HEK293 (cell line): Measurements from ENCODE around the gene ZC3H10.

Experiments
- AEBP2 ChIP-seq: fragments of 450-650 bp; formaldehyde crosslinking; IDR thresholded peaks from 2 replicates; pipeline ENCODE4 v1.5.1; 2016; ENCODE audit warnings: missing biosample characterization, missing genetic modification characterization, borderline replicate concordance
- BCL11B ChIP-seq: fragments of 450-650 bp; formaldehyde crosslinking; IDR thresholded peaks from 2 replicates; pipeline ENCODE4 v1.5.1; 2016; ENCODE audit warnings: low read depth, missing biosample characterization, missing genetic modification characterization
- ELK4 ChIP-seq: IDR thresholded peaks from 2 replicates; pipeline ENCODE4 v1.6.1; 2011; ENCODE audit warnings: mild to moderate bottlenecking, low read depth, low read length, borderline replicate concordance
- GFI1B ChIP-seq: fragments of 450-650 bp; formaldehyde crosslinking; IDR thresholded peaks from 2 replicates; pipeline ENCODE4 v1.5.1; 2016; ENCODE audit warnings: missing biosample characterization, missing genetic modification characterization
- HOXC10 ChIP-seq: sonication (generic); formaldehyde crosslinking; IDR thresholded peaks from 2 replicates; pipeline ENCODE4 v1.8.1; 2023; ENCODE audit warnings: mild to moderate bottlenecking, missing genetic modification reagents
- IKZF3 ChIP-seq: fragments of 450-650 bp; IDR thresholded peaks from 2 replicates; pipeline ENCODE4 v1.5.0; 2018; ENCODE audit warnings: missing biosample characterization, mild to moderate bottlenecking, missing genetic modification characterization, moderate library complexity
- INSM2 ChIP-seq: fragments of 450-650 bp; formaldehyde crosslinking; IDR thresholded peaks from 2 replicates; pipeline ENCODE4 v1.5.1; 2016; ENCODE audit warnings: missing biosample characterization, missing genetic modification characterization
- KLF16 ChIP-seq: fragments of 450-650 bp; formaldehyde crosslinking; IDR thresholded peaks from 2 replicates; pipeline ENCODE4 v1.5.1; 2017; ENCODE audit warnings: missing biosample characterization, missing genetic modification characterization
- SCRT1 ChIP-seq: fragments of 450-650 bp; formaldehyde crosslinking; IDR thresholded peaks from 2 replicates; pipeline ENCODE4 v1.5.1; 2016; ENCODE audit warnings: missing biosample characterization, missing genetic modification characterization, borderline replicate concordance
- SCRT2 ChIP-seq: fragments of 450-650 bp; formaldehyde crosslinking; IDR thresholded peaks from 2 replicates; pipeline ENCODE4 v1.5.1; 2016; ENCODE audit warnings: missing biosample characterization, missing genetic modification characterization
- ZBTB1 ChIP-seq: fragments of 450-650 bp; formaldehyde crosslinking; IDR thresholded peaks from 2 replicates; pipeline ENCODE4 v1.5.1; 2016; ENCODE audit warnings: missing biosample characterization, missing genetic modification characterization
- ZBTB44 ChIP-seq: fragments of 450-650 bp; IDR thresholded peaks from 2 replicates; pipeline ENCODE4 v1.5.1; 2018; ENCODE audit warnings: missing biosample characterization, mild to moderate bottlenecking, missing genetic modification characterization
- ZIC2 ChIP-seq: fragments of 450-650 bp; formaldehyde crosslinking; IDR thresholded peaks from 2 replicates; pipeline ENCODE4 v1.5.1; 2016; ENCODE audit warnings: missing biosample characterization, missing genetic modification characterization
- ZNF133 ChIP-seq: fragments of 450-650 bp; formaldehyde crosslinking; IDR thresholded peaks from 2 replicates; pipeline ENCODE4 v1.5.1; 2016; ENCODE audit warnings: missing biosample characterization, missing genetic modification characterization
- ZNF175 ChIP-seq: fragments of 450-650 bp; formaldehyde crosslinking; IDR thresholded peaks from 2 replicates; pipeline ENCODE4 v1.5.1; 2016; ENCODE audit warnings: missing biosample characterization, missing genetic modification characterization
- ZNF2 ChIP-seq: fragments of 450-650 bp; formaldehyde crosslinking; IDR thresholded peaks from 2 replicates; pipeline ENCODE4 v1.5.1; 2016; ENCODE audit warnings: missing biosample characterization, missing genetic modification characterization
- ZNF274 ChIP-seq, 2 experiments: fragments of 200-500 bp in 1 of 2; fragments of 450-650 bp in 1 of 2; sonication (Bioruptor generic) in 1 of 2; formaldehyde crosslinking in 1 of 2; IDR thresholded peaks; 2 replicates each; pipeline versions ENCODE4 v1.5.1 to v1.6.1; 2014 to 2016; ENCODE audit warnings: borderline replicate concordance in 1 of 2, inconsistent platforms in 1 of 2, low read length in 1 of 2, missing biosample characterization in 1 of 2, missing genetic modification characterization in 1 of 2
- ZNF302 ChIP-seq: fragments of 450-650 bp; formaldehyde crosslinking; IDR thresholded peaks from 2 replicates; pipeline ENCODE4 v1.5.1; 2016; ENCODE audit warnings: missing biosample characterization, missing genetic modification characterization, low read depth
- ZNF473 ChIP-seq: fragments of 450-650 bp; formaldehyde crosslinking; IDR thresholded peaks from 2 replicates; pipeline ENCODE4 v1.5.1; 2017; ENCODE audit warnings: missing biosample characterization, missing genetic modification characterization
- ZNF518A ChIP-seq: fragments of 450-650 bp; formaldehyde crosslinking; conservative IDR thresholded peaks from 2 replicates; pipeline ENCODE4 v1.5.1; 2016; ENCODE audit warnings: low read depth, missing biosample characterization, missing genetic modification characterization
- ZNF571 ChIP-seq: fragments of 450-650 bp; formaldehyde crosslinking; IDR thresholded peaks from 2 replicates; pipeline ENCODE4 v1.5.0; 2017; ENCODE audit warnings: missing biosample characterization, missing genetic modification characterization
- ZNF639 ChIP-seq: fragments of 450-650 bp; formaldehyde crosslinking; IDR thresholded peaks from 2 replicates; pipeline ENCODE4 v1.5.1; 2016; ENCODE audit warnings: missing biosample characterization, missing genetic modification characterization
- ZNF654 ChIP-seq: fragments of 450-650 bp; formaldehyde crosslinking; IDR thresholded peaks from 2 replicates; pipeline ENCODE4 v1.5.1; 2016; ENCODE audit warnings: low read depth, missing biosample characterization, missing genetic modification characterization
- ZNF664 ChIP-seq: fragments of 450-650 bp; formaldehyde crosslinking; IDR thresholded peaks from 2 replicates; pipeline ENCODE4 v1.5.1; 2016; ENCODE audit warnings: missing biosample characterization, missing genetic modification characterization
- ZNF830 ChIP-seq: fragments of 450-650 bp; IDR thresholded peaks from 2 replicates; pipeline ENCODE4 v1.5.0; 2018; ENCODE audit warnings: missing biosample characterization, missing genetic modification characterization, low read depth, mild to moderate bottlenecking, moderate library complexity

ZC3H10 gene

DNA sequence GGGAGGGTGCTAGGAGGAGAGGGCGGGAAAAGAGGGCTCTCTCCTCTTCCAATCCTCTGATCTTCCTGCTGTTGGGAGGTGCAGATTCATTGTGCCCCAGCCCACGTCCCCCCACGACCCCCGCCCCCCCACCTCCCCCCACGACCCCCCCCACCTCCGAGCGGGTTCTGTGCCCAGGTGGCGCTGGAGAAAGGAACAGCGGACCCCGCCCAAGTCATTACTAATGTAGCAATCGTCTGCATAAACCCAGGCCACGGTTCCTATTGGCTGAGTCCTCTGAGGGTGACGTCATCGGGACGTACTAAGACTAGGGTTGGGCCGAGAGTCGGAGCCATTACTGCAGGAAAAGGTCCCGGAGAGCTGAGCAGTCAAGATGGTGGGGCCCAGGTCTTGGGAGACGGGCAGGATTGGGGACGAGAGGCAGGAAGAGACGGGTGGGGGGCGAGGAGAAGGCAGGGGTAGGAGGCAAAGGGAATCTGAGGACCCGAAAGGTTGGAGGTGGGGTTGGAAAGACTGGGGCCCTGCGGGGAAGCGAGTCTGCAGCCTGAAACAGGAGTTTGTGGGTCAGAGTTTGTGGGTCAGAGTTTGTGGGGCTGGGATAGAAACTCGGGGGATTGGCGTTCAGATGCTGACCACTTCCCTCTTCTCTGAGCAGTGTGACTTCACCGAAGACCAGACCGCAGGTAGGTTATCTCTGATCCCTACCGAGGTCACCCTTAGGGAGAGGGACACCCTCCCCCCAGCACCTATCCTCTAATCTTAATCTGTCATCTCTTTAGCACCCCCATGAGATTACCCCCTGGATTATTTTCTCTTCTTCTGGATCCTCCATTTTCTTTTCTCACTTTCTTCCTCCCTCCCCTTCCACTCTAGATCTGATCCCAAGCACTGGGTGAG lies 40.2 kb downstream of the ZC3H10 start, which contains the start of gene MYL6 (continued):
- TF ChIP-seq ZNF518A (tag by site-specific recombination) (no peak), HOXC10 (CRISPR knock-in tag) (no peak), KLF16 (peak; percentile 92), ELK4 (no peak), ZBTB44 (tag by site-specific recombination) (0 out of 2 replicates have a peak, but pooled peaks have one; percentile 13), ZNF639 (peak; percentile 92), AEBP2 (tag by site-specific recombination) (no peak), ZBTB1 (tag by site-specific recombination) (peak; percentile 82; the same call in 1 of the 2 replicates), ZNF302 (tag by site-specific recombination) (no peak), GFI1B (tag by site-specific recombination) (no peak), ZNF473 (tag by site-specific recombination) (no peak), ZNF571 (tag by site-specific recombination) (no peak), ZNF175 (tag by site-specific recombination) (no peak), IKZF3 (peak; percentile 81), ZNF654 (tag by site-specific recombination) (no peak; the same call in 1 of the 2 replicates), ZNF274 (IDR thresholded peaks at IDR 0.05; ENCODE audit: low read length) (no peak), ZNF274 (tag by site-specific recombination; IDR thresholded peaks at IDR 0.05; ENCODE audit: borderline replicate concordance) (no peak), ZIC2 (no peak), ZNF664 (tag by site-specific recombination) (no peak), INSM2 (tag by site-specific recombination) (peak; percentile 82), ZNF2 (tag by site-specific recombination) (peak; percentile 95; the same call in 1 of the 2 replicates), ZNF830 (tag by site-specific recombination) (no peak), SCRT1 (tag by site-specific recombination) (peak; percentile 11; the same call in 1 of the 2 replicates), SCRT2 (tag by site-specific recombination) (peak; percentile 31; the same call in 1 of the 2 replicates), BCL11B (peak; percentile 85), ZNF133 (tag by site-specific recombination) (no peak)
